IMR-90 (cell line): ENCODE data around the gene SDCCAG8. TPM values are rescaled to one million over a fixed set of nuclear protein-coding genes. Genes with fewer than 3 reads are reported as not detected.

Experiments used
- ATAC-seq: fragments of 200-7000 bp; cut with Tn5 transposase; 2 replicates; pipeline ENCODE4 v1.9.1; 2020; ENCODE audit warnings: low read depth, mild to moderate bottlenecking, moderate library complexity
- BruUV-seq: library from RNA; stranded (reverse); fragments of 400-500 nt; replicated peaks from 2 replicates; lab custom pipeline; 2021; lab: Mats Ljungman, UMichigan
- CTCF ChIA-PET: fragments of 300-600 bp; formaldehyde crosslinking; extraction: SDS; loops from one replicate; lab custom pipeline; 2021; ENCODE audit warnings: antibody characterized with exemption; lab: Yijun Ruan, JAX
- POLR2A ChIA-PET: fragments of 300-600 bp; sonication (Branson Sonifier 250); formaldehyde crosslinking; loops from one replicate; lab custom pipeline; 2022; ENCODE audit warnings: antibody characterized with exemption; ENCODE audit not compliant: unreplicated experiment; lab: Charles Lee
- DNase-seq: peaks from one replicate; pipeline ENCODE4 v3.0.0; 2013
- H2AFZ ChIP-seq: replicated peaks from 2 replicates; pipeline ENCODE3; 2013; ENCODE audit warnings: low read length, mild to moderate bottlenecking; ENCODE audit not compliant: poor library complexity
- H2AK5ac ChIP-seq: 2 replicates; pipeline ENCODE4 v1.6.1; 2013; ENCODE audit warnings: low read depth, low read length, inconsistent platforms
- H2AK9ac ChIP-seq: replicated peaks from 2 replicates; pipeline ENCODE3; 2013; ENCODE audit warnings: mild to moderate bottlenecking, low read depth, low read length, moderate library complexity; ENCODE audit not compliant: poor library complexity
- H2BK120ac ChIP-seq: 2 replicates; pipeline ENCODE4 v1.6.1; 2013; ENCODE audit warnings: low read depth, low read length, inconsistent platforms
- H2BK15ac ChIP-seq: 3 replicates; pipeline ENCODE4 v1.6.1; 2013; ENCODE audit warnings: low read depth, low read length, inconsistent platforms
- H2BK20ac ChIP-seq: 2 replicates; pipeline ENCODE4 v1.6.1; 2013; ENCODE audit warnings: low read depth, mild to moderate bottlenecking, inconsistent platforms, low read length, moderate library complexity
- H2BK5ac ChIP-seq: 2 replicates; pipeline ENCODE4 v1.6.1; 2013; ENCODE audit warnings: mild to moderate bottlenecking, low read depth, low read length, inconsistent platforms; ENCODE audit not compliant: poor library complexity, severe bottlenecking
- H3K14ac ChIP-seq: replicated peaks from 2 replicates; pipeline ENCODE4 v1.6.1; 2013; ENCODE audit warnings: low read depth, low read length, inconsistent platforms
- H3K18ac ChIP-seq: 2 replicates; pipeline ENCODE4 v1.6.1; 2013; ENCODE audit warnings: low read depth, low read length, control low read depth
- H3K23ac ChIP-seq: 2 replicates; pipeline ENCODE4 v1.6.1; 2013; ENCODE audit warnings: low read depth, low read length, inconsistent platforms
- H3K27ac ChIP-seq: 2 replicates; pipeline ENCODE4 v1.5.1; 2013; ENCODE audit warnings: mild to moderate bottlenecking, control low read depth, low read length; ENCODE audit not compliant: insufficient read depth
- H3K27me3 ChIP-seq: 2 replicates; pipeline ENCODE4 v1.6.1; 2013; ENCODE audit warnings: low read length; ENCODE audit not compliant: control insufficient read depth, insufficient read depth
- H3K36me3 ChIP-seq: 2 replicates; pipeline ENCODE4 v1.6.1; 2013; ENCODE audit warnings: low read length, mixed read lengths; ENCODE audit not compliant: control insufficient read depth, insufficient read depth
- H3K4ac ChIP-seq: 2 replicates; pipeline ENCODE4 v1.6.1; 2013; ENCODE audit warnings: low read depth, low read length, inconsistent platforms
- H3K4me1 ChIP-seq: 2 replicates; pipeline ENCODE4 v1.6.1; 2013; ENCODE audit warnings: low read length, mixed read lengths; ENCODE audit not compliant: control insufficient read depth, insufficient read depth
- H3K4me2 ChIP-seq: 2 replicates; pipeline ENCODE4 v1.6.1; 2013; ENCODE audit warnings: low read depth, mild to moderate bottlenecking, control low read depth, low read length, moderate library complexity
- H3K4me3 ChIP-seq: 2 replicates; pipeline ENCODE4 v1.5.1; 2013; ENCODE audit warnings: low read depth, mild to moderate bottlenecking, control low read depth, low read length, moderate library complexity; ENCODE audit not compliant: insufficient read depth
- H3K56ac ChIP-seq: 2 replicates; pipeline ENCODE4 v1.6.1; 2013; ENCODE audit warnings: low read length, inconsistent platforms; ENCODE audit not compliant: insufficient read depth; ENCODE audit errors: extremely low read depth
- H3K79me1 ChIP-seq, 2 experiments: 2 replicates each; pipeline ENCODE4 v1.6.1; 2013; ENCODE audit warnings: low read length in 2 of 2, inconsistent platforms in 1 of 2, low read depth in 1 of 2
- H3K9ac ChIP-seq: 2 replicates; pipeline ENCODE4 v1.6.1; 2013; ENCODE audit warnings: low read depth, low read length, control low read depth
- H3K9me1 ChIP-seq: 2 replicates; pipeline ENCODE4 v1.6.1; 2013; ENCODE audit warnings: low read length, inconsistent platforms; ENCODE audit not compliant: insufficient read depth
- H3K9me3 ChIP-seq: 2 replicates; pipeline ENCODE4 v1.6.1; 2013; ENCODE audit warnings: low read length; ENCODE audit not compliant: control insufficient read depth, insufficient read depth
- H4K20me1 ChIP-seq: 2 replicates; pipeline ENCODE4 v1.6.1; 2013; ENCODE audit warnings: low read length, inconsistent platforms; ENCODE audit not compliant: insufficient read depth
- H4K5ac ChIP-seq: 2 replicates; pipeline ENCODE4 v1.6.1; 2013; ENCODE audit warnings: mild to moderate bottlenecking, low read depth, low read length, control low read depth
- H4K8ac ChIP-seq, 2 experiments: 2 replicates each; pipeline ENCODE4 v1.6.1; 2013; ENCODE audit warnings: low read depth in 2 of 2, low read length in 2 of 2, control low read depth in 1 of 2, inconsistent platforms in 1 of 2
- H4K91ac ChIP-seq: 2 replicates; pipeline ENCODE4 v1.6.1; 2013; ENCODE audit warnings: low read depth, low read length, inconsistent platforms; ENCODE audit not compliant: insufficient read depth
- CEBPB ChIP-seq: IDR thresholded peaks from 2 replicates; pipeline ENCODE4 v1.6.1; 2012; ENCODE audit warnings: low read depth, low read length, improper control_type of control experiment
- CTCF ChIP-seq: conservative IDR thresholded peaks from 2 replicates; pipeline ENCODE4 v1.5.1; 2012; ENCODE audit warnings: mild to moderate bottlenecking, low read depth, low read length, improper control_type of control experiment
- FOS ChIP-seq: fragments of 150-350 bp; IDR thresholded peaks from 2 replicates; pipeline ENCODE4 v1.6.1; 2016; ENCODE audit warnings: low read depth, low read length
- MAFK ChIP-seq: IDR thresholded peaks from 2 replicates; pipeline ENCODE4 v1.6.1; 2012; ENCODE audit warnings: low read depth, low read length, improper control_type of control experiment
- MXI1 ChIP-seq: IDR thresholded peaks from 2 replicates; pipeline ENCODE4 v1.6.1; 2012; ENCODE audit warnings: low read depth, mild to moderate bottlenecking, low read length, moderate library complexity, borderline replicate concordance
- POLR2A ChIP-seq: IDR thresholded peaks from 2 replicates; pipeline ENCODE4 v1.6.1; 2012; ENCODE audit warnings: mild to moderate bottlenecking, low read depth, low read length
- RCOR1 ChIP-seq: IDR thresholded peaks from 2 replicates; pipeline ENCODE4 v1.6.1; 2012; ENCODE audit warnings: mild to moderate bottlenecking, low read length, improper control_type of control experiment; ENCODE audit not compliant: insufficient replicate concordance
- RFX5 ChIP-seq: IDR thresholded peaks from 2 replicates; pipeline ENCODE4 v1.8.0; 2012; ENCODE audit warnings: low read depth, mild to moderate bottlenecking, low read length, moderate library complexity
- SMC3 ChIP-seq: fragments of 150-350 bp; IDR thresholded peaks from 2 replicates; pipeline ENCODE4 v1.6.1; 2016; ENCODE audit warnings: low read depth, mild to moderate bottlenecking, antibody characterized with exemption, low read length, moderate library complexity
- USF2 ChIP-seq: fragments of 150-350 bp; IDR thresholded peaks from 2 replicates; pipeline ENCODE4 v1.6.1; 2017; ENCODE audit warnings: mild to moderate bottlenecking, antibody characterized with exemption, low read length, low read depth
- WGBS, 2 experiments: methylation state at CpG; one replicate each; pipeline versions ENCODE4 v1.1.5 to v1.1.7; 2013; ENCODE audit warnings: missing lambda C conversion rate in 2 of 2; ENCODE audit not compliant: insufficient read length in 1 of 2; ENCODE audit errors: extremely low coverage in 2 of 2; 5-methylcytosine and 5-hydroxymethylcytosine counted together
- dilution Hi-C: fragments of 300-500 bp; cut with HindIII; formaldehyde crosslinking; loops from one replicate; pipeline ENCODE4 v1.14.3; 2018; ENCODE audit warnings: low sequenced_read_pairs; ENCODE audit not compliant: unreplicated experiment
- in situ Hi-C: fragments of 300-500 bp; cut with MboI; formaldehyde crosslinking; loops from 3 replicates; pipeline ENCODE4 v1.14.3; 2019; ENCODE audit warnings: low sequenced_read_pairs, inconsistent platforms, mixed read lengths
- intact Hi-C: fragments of 100-400 bp; cut with micrococcal nuclease; formaldehyde crosslinking; loops from 2 replicates; pipeline ENCODE4 v1.10.0; 2022
- polyA plus RNA-seq, 3 experiments: library from polyadenylated mRNA; depleted of rRNA; stranded (reverse); fragments of >200 nt; gene quantifications; 2 replicates each; pipeline ENCODE4 v1.2.3, GENCODE V29; 2012; ENCODE audit warnings: low replicate concordance in 1 of 3
- total RNA-seq: library from RNA; depleted of rRNA; stranded (reverse); fragments of >200 nt; gene quantifications from 2 replicates; pipeline ENCODE4 v1.2.3, GENCODE V29; 2012

The SDCCAG8 gene
- total and polyA plus RNA-seq, 2 of the 4 experiments (the other 2 are of a cell fraction): 25.2 to 46.8 TPM

GRCh38 chr1:243251539-243251938, 4.3 kb upstream of the SDCCAG8 start:
- H2AK9ac ChIP-seq: no peak overlapping the region
- H3K4me1 ChIP-seq: peaks cover 8% of the 10 kb centered on the region
- WGBS, 2 experiments: no CpG with 5 or more reads among the region's 1 CpG
- H3K18ac ChIP-seq: no peak overlapping the region
- no peak overlapping the region for H3K56ac ChIP-seq
- H2BK15ac ChIP-seq: no peak overlapping the region
- no peak overlapping the region for H2AK5ac ChIP-seq
- no peak overlapping the region for H3K4ac ChIP-seq
- no peak overlapping the region for H3K9ac ChIP-seq
- H4K91ac ChIP-seq: no peak overlapping the region
- no peak for DNase-seq
- H4K8ac ChIP-seq: no peak overlapping the region
- CTCF ChIA-PET: no interaction called here
- no peaks in the 10 kb centered on the region for H3K9me1 ChIP-seq
- no peak overlapping the region for H3K23ac ChIP-seq
- no peak overlapping the region for H3K4me3 ChIP-seq
- H4K5ac ChIP-seq: no peak overlapping the region
- H3K27me3 ChIP-seq: no peaks in the 10 kb centered on the region
- H3K27ac ChIP-seq: no peak overlapping the region
- dilution Hi-C loops: no loop called here
- intact Hi-C loops: loop anchor here (5.0 kb wide), 3 partner anchors 34 to 76 kb away; no protein-coding TSS in a partner anchor
- TSS peak; percentile 2 for BruUV-seq
- H2BK120ac ChIP-seq: no peak overlapping the region
- in situ Hi-C loops: no loop called here
- peak overlapping the region; percentile 27 for H2BK5ac ChIP-seq
- no peak for ATAC-seq
- TF ChIP-seq CEBPB: no peak
- no peak for TF ChIP-seq MXI1
- no peak for TF ChIP-seq SMC3
- no peak for TF ChIP-seq FOS
- TF ChIP-seq CTCF: no peak
- TF ChIP-seq POLR2A: no peak
- TF ChIP-seq MAFK: no peak
- TF ChIP-seq RFX5: no peak
- TF ChIP-seq USF2: no peak
- no peak for TF ChIP-seq RCOR1
- H2BK20ac ChIP-seq: no peak overlapping the region
- peak overlapping the region; percentile 72; the same call in 1 of the 2 replicates for H3K4me2 ChIP-seq
- peaks cover 44% of the 10 kb centered on the region for H4K20me1 ChIP-seq
- H3K9me3 ChIP-seq: no peaks in the 10 kb centered on the region
- no peaks in the 10 kb centered on the region for H3K36me3 ChIP-seq
- H3K14ac ChIP-seq: no peak overlapping the region
- no peak overlapping the region for H2AFZ ChIP-seq
- peaks cover 0 to 15% of the 10 kb centered on the region in 2 experiments; a peak in 3 of 4 replicates for H3K79me1 ChIP-seq
- POLR2A ChIA-PET: no interaction called here
